ENCODE results near the gene SLC12A3. TPM values are rescaled to one million over a fixed set of nuclear protein-coding genes. Genes with fewer than 3 reads are reported as not detected.

Gene SLC12A3
- total and polyA plus RNA-seq, 2 of the 8 experiments (the other 6 are each of a cell fraction or from before 2014, with no cell fraction given), result not detected

GRCh38 chr16:56941856-56942331 is 76.9 kb downstream of the SLC12A3 start:
- no peaks in the 10 kb centered on the region for H3K23me2 ChIP-seq (ENCODE audit: low read depth, low read length)
- H2BK15ac ChIP-seq (ENCODE audit: low read length), result no peak overlapping the region
- peaks cover 13 to 76% (median 60%) of the 10 kb centered on the region in 4 experiments for H3K36me3 ChIP-seq (ENCODE audit: control insufficient read depth in 2 of 4, insufficient read depth in 4 of 4, low read length in 3 of 4)
- ChIA-PET CTCF (ENCODE audit: partially characterized antibody) (interaction anchor here (0.7 to 1.9 kb wide), 6 partner anchors 9 to 876 kb away, joined by 3 to 15 read pairs (median 3); no protein-coding TSS in a partner anchor), POLR2A (ENCODE audit: partially characterized antibody) (interaction anchor here (0.6 to 8.0 kb wide), 7 partner anchors 8 to 86 kb away, joined by 3 to 125 read pairs (median 3); partner anchors contain the start of gene HERPUD1)
- 84% methylated on average over 9 of the region's 9 CpGs; no CpG with 5 or more reads in 1 of the 2 experiments for WGBS, 2 experiments (ENCODE audit: extremely low coverage in 1 of 2, insufficient coverage in 1 of 2, insufficient read length in 1 of 2, insufficient replicate concordance in 2 of 2, low coverage in 1 of 2, low lambda C conversion rate in 2 of 2, missing lambda C conversion rate in 1 of 2)
- H3K14ac ChIP-seq (ENCODE audit: insufficient read length), result no peak overlapping the region
- H3K18ac ChIP-seq (ENCODE audit: extremely low read depth, low read length), result no peak overlapping the region
- H4K91ac ChIP-seq (replicated peaks; ENCODE audit: insufficient read length, low read length), result no peak overlapping the region
- H2AK5ac ChIP-seq (ENCODE audit: low read depth, low read length), result no peak overlapping the region
- no peaks in the 10 kb centered on the region for H3K4me1 ChIP-seq (replicated peaks in 1 of 4; ENCODE audit: control insufficient read depth in 3 of 4, insufficient read depth in 4 of 4, low read length in 3 of 4)
- H3K56ac ChIP-seq (replicated peaks; ENCODE audit: insufficient read length, low read depth, low read length), result no peak overlapping the region
- TF ChIP-seq JUN (IDR thresholded peaks at IDR 0.05; ENCODE audit: low read depth, low read length), result no peak
- peak in 1 of 2 experiments; percentile 48; a peak in 1 of 3 replicates for TF ChIP-seq POLR2A (IDR thresholded peaks at IDR 0.05; ENCODE audit: control extremely low read depth in 1 of 2, low read depth in 2 of 2, low read length in 2 of 2)
- TF ChIP-seq SAP30 (IDR thresholded peaks at IDR 0.05; ENCODE audit: insufficient read depth, insufficient replicate concordance, low read length), result no peak
- no peak overlapping the region for H3K4me3 ChIP-seq (ENCODE audit: extremely low read depth in 1 of 4, insufficient read depth in 2 of 4, low read depth in 3 of 4, low read length in 4 of 4)
- H3K79me2 ChIP-seq (ENCODE audit: control insufficient read depth in 1 of 2, insufficient read depth in 2 of 2, low read length in 2 of 2), result no peaks in the 10 kb centered on the region
- no peak overlapping the region for H2AFZ ChIP-seq (ENCODE audit: low read length)
- no peak overlapping the region for H2BK20ac ChIP-seq (ENCODE audit: low read length)
- no peak overlapping the region for H3K4ac ChIP-seq (replicated peaks; ENCODE audit: insufficient read length, low read depth, low read length)
- H3K9ac ChIP-seq (replicated peaks in 1 of 4; ENCODE audit: extremely low read depth in 1 of 4, low read depth in 3 of 4, low read length in 3 of 4), result no peak overlapping the region
- no peak overlapping the region for H2BK12ac ChIP-seq (ENCODE audit: low read depth, low read length)
- H3K4me2 ChIP-seq (ENCODE audit: insufficient read depth in 1 of 2, low read depth in 2 of 2, low read length in 2 of 2), result no peak overlapping the region
- no peak overlapping the region for H2BK5ac ChIP-seq (ENCODE audit: low read depth, low read length)
- DNase-seq (ENCODE audit: low read depth in 1 of 2, low spot score in 2 of 2) (no peak), FAIRE-seq (no peak)
- H3K27me3 ChIP-seq (replicated peaks in 1 of 4; ENCODE audit: control insufficient read depth in 3 of 4, extremely low read depth in 1 of 4, insufficient read depth in 3 of 4, low read length in 3 of 4), result no peaks in the 10 kb centered on the region
- H4K5ac ChIP-seq (ENCODE audit: insufficient read length, low read depth, low read length), result no peak overlapping the region
- H3K79me1 ChIP-seq (ENCODE audit: low read depth, low read length), result no peaks in the 10 kb centered on the region
- H3K27ac ChIP-seq (ENCODE audit: low read depth, low read length), result no peak overlapping the region
- no peaks in the 10 kb centered on the region for H3K9me3 ChIP-seq (ENCODE audit: insufficient read depth in 2 of 2, low read depth in 1 of 2, low read length in 1 of 2)
- peaks cover 2 to 3% of the 10 kb centered on the region in 2 experiments for H4K20me1 ChIP-seq (replicated peaks in 1 of 2; ENCODE audit: control insufficient read depth in 1 of 2, insufficient read depth in 2 of 2, low read length in 2 of 2)
- no peak overlapping the region for H3K23ac ChIP-seq (ENCODE audit: insufficient read length)
- no peak overlapping the region for H4K8ac ChIP-seq (ENCODE audit: extremely low read depth, insufficient read depth, low read length)
- H2BK120ac ChIP-seq (replicated peaks; ENCODE audit: low read depth, low read length), result no peak overlapping the region

Data from H1 (cell line).